Measurements from ENCODE around the gene POC1B.
A peak's percentile ranks its signal among the peaks of the same experiment; 100 is the strongest.

The POC1B gene

GRCh38 chr12:89456565-89456964, 69.3 kb downstream of the POC1B start:
- TF ChIP-seq CTCF (conservative IDR thresholded peaks at IDR 0.05; ENCODE audit: low read depth, low read length), result no peak
- no peak for DNase-seq (ENCODE audit: low read depth)
- no peak overlapping the region for H3K4me3 ChIP-seq (ENCODE audit: low read length)

GRCh38 chr12:89454080-89454848, 71.6 kb downstream of the POC1B start:
- DNase-seq (ENCODE audit: low read depth), result no peak
- no peak overlapping the region for H3K4me3 ChIP-seq (ENCODE audit: low read length)
- no peak for TF ChIP-seq CTCF (conservative IDR thresholded peaks at IDR 0.05; ENCODE audit: low read depth, low read length)

- DNase-seq (ENCODE audit: low read depth), result peak; percentile 26
- no peak for TF ChIP-seq CTCF (conservative IDR thresholded peaks at IDR 0.05; ENCODE audit: low read depth, low read length)
- H3K4me3 ChIP-seq (ENCODE audit: low read length), result no peak overlapping the region
Measured at GRCh38 chr12:89453121-89453978, 72.5 kb downstream of the POC1B start.

- H3K4me3 ChIP-seq (ENCODE audit: low read length), result no peak overlapping the region
- no peak for TF ChIP-seq CTCF (conservative IDR thresholded peaks at IDR 0.05; ENCODE audit: low read depth, low read length)
- peak; percentile 42 for DNase-seq (ENCODE audit: low read depth)
Measured at GRCh38 chr12:89451841-89452251, 74.0 kb downstream of the POC1B start.

- DNase-seq (ENCODE audit: low read depth), result peak; percentile 48
- TF ChIP-seq CTCF (conservative IDR thresholded peaks at IDR 0.05; ENCODE audit: low read depth, low read length), result no peak
- no peak overlapping the region for H3K4me3 ChIP-seq (ENCODE audit: low read length)
Measured at GRCh38 chr12:89450907-89451306, 74.9 kb downstream of the POC1B start.

GRCh38 chr12:89448951-89449371, 76.9 kb downstream of the POC1B start:
- DNase-seq (ENCODE audit: low read depth), result no peak
- no peak for TF ChIP-seq CTCF (conservative IDR thresholded peaks at IDR 0.05; ENCODE audit: low read depth, low read length)
- no peak overlapping the region for H3K4me3 ChIP-seq (ENCODE audit: low read length)
